Cardiac muscle cell (in vitro differentiated cells and primary cell): Measurements from ENCODE around the gene MGAT4B. TPM values are rescaled to one million over a fixed set of nuclear protein-coding genes. Genes with fewer than 3 reads are reported as not detected.

Experiments
- DNase-seq, 2 donors: peaks; one replicate each; pipeline versions ENCODE4 v3.0.0 to v3.0.0-alpha.2; 2010 to 2017; ENCODE audit warnings: low read depth in 1 of 2, low spot score in 1 of 2
- H3K27ac ChIP-seq: fragments of 200-600 bp; sonication (generic); 2 replicates; pipeline ENCODE4 v1.5.1; 2016
- H3K27me3 ChIP-seq: fragments of 200-600 bp; sonication (generic); 2 replicates; pipeline ENCODE4 v1.6.0; 2016; ENCODE audit warnings: control low read depth
- H3K36me3 ChIP-seq: fragments of 200-600 bp; sonication (generic); 2 replicates; pipeline ENCODE4 v1.5.1; 2016; ENCODE audit warnings: control low read depth
- H3K4me1 ChIP-seq: fragments of 200-600 bp; sonication (generic); 2 replicates; pipeline ENCODE4 v1.8.1; 2017; ENCODE audit warnings: low read depth, mild to moderate bottlenecking, mixed run types
- H3K4me3 ChIP-seq: fragments of 200-600 bp; sonication (generic); 2 replicates; pipeline ENCODE4 v1.5.1; 2016; ENCODE audit warnings: mild to moderate bottlenecking
- H3K9me3 ChIP-seq: fragments of 200-600 bp; sonication (generic); 2 replicates; pipeline ENCODE4 v1.5.1; 2017; ENCODE audit warnings: low read depth, mild to moderate bottlenecking, control low read depth
- polyA plus RNA-seq: library from polyadenylated mRNA; unstranded; fragments of >200 nt; fragmentation: Nextera tagmentation; extraction: Ambion mirVana; gene quantifications from 2 replicates; pipeline ENCODE4 v1.2.1, GENCODE V29; 2016
- total RNA-seq: library from RNA; depleted of rRNA; stranded (reverse); fragments of >200 nt; gene quantifications from 2 replicates; pipeline ENCODE4 v1.2.3, GENCODE V29; 2016
- TF ChIP-seq, protein P1 (sequence below): IDR thresholded peaks from 2 replicates; pipeline ENCODE4 v1.5.1; 2012; ENCODE audit warnings: low read depth, mild to moderate bottlenecking, low read length

MGAT4B gene
- total and polyA plus RNA-seq, 2 experiments from 2014 or later = 184 to 192 TPM

DNA sequence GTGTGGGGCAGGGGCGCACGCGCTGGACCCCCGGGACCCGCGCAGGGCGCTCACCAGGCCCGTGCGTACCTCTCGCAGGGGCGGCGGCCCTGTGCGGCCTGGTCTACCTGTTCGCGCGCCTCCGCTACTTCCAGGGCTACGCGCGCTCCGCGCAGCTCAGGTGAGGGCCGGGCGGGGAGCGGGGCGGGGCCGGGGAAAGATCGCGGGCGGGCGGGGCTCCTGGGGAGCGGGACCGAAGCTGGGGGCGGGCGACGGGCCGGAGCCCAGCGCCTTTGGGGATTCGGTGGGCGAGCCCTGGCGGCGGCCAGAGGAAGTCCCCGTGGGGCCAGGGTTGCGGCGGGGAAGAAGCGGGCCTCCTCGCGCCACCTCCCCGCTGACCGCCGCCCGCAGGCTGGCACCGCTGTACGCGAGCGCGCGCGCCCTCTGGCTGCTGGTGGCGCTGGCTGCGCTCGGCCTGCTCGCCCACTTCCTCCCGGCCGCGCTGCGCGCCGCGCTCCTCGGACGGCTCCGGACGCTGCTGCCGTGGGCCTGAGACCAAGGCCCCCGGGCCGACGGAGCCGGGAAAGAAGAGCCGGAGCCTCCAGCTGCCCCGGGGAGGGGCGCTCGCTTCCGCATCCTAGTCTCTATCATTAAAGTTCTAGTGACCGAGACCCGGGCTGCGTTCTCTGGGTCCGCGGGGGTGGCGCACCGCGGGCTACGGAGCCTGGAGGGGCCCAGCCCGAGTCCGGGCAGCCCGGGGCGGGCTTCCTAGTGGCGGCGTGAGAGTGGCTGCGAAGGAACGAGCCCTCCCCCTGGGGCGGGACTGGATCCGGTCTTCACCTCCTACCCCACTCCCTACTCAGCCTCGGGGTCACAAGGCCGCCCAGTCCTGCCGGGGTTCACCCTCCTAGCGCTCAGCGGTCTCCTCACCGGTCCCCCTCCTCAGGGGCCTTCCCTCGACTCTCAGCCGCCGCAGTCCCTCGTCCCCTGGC is 10.5 kb downstream of the MGAT4B start:
- Histone ChIP-seq H3K4me1 (no peaks in the 10 kb centered on the region), H3K27ac (peak overlapping the region; percentile 56)
- DNase-seq = peak; percentile 88 to 91

GRCh38 chr5:179795049-179795862 is 11.4 kb downstream of the MGAT4B start:
- DNase-seq = peak in 1 of 2 donors; percentile 58
- TF ChIP-seq, protein P1, sequence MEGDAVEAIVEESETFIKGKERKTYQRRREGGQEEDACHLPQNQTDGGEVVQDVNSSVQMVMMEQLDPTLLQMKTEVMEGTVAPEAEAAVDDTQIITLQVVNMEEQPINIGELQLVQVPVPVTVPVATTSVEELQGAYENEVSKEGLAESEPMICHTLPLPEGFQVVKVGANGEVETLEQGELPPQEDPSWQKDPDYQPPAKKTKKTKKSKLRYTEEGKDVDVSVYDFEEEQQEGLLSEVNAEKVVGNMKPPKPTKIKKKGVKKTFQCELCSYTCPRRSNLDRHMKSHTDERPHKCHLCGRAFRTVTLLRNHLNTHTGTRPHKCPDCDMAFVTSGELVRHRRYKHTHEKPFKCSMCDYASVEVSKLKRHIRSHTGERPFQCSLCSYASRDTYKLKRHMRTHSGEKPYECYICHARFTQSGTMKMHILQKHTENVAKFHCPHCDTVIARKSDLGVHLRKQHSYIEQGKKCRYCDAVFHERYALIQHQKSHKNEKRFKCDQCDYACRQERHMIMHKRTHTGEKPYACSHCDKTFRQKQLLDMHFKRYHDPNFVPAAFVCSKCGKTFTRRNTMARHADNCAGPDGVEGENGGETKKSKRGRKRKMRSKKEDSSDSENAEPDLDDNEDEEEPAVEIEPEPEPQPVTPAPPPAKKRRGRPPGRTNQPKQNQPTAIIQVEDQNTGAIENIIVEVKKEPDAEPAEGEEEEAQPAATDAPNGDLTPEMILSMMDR = no peak
- H3K27me3 ChIP-seq = no peaks in the 10 kb centered on the region

More for the DNA sequence above, 10.5 kb downstream of the MGAT4B start:
- Histone ChIP-seq H3K4me3 (peak overlapping the region; percentile 56), H3K36me3 (peaks cover 7% of the 10 kb centered on the region), H3K9me3 (no peaks in the 10 kb centered on the region), H3K27me3 (no peaks in the 10 kb centered on the region)
- TF ChIP-seq, protein P1 = peak; percentile 51

DNA sequence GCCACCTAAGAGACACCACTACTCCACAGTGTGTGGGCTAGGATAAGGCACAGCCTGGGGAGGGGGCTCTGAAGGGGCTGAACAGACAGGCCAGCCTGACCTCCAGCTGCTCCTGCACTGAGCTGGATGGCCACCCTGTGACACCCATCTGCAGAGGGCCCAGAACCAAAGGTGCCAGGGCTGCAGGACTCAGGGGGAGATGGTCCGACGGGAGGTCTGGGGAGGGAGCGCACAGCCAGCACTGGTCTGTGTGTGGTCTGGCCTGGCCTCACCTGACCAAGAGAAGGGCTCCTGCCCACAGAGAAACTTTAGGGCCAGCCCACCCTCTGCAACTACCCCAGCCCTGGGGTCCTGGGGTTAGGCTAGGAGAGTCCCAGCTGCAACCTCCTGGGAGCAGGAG is 12.1 kb downstream of the MGAT4B start:
- no peak overlapping the region for H3K27ac ChIP-seq
- TF ChIP-seq, protein P1 = no peak
- no peak for DNase-seq
- H3K27me3 ChIP-seq = no peaks in the 10 kb centered on the region
- no peaks in the 10 kb centered on the region for H3K9me3 ChIP-seq
- H3K4me1 ChIP-seq = no peaks in the 10 kb centered on the region
- H3K4me3 ChIP-seq = no peak overlapping the region
- H3K36me3 ChIP-seq = peaks cover 7% of the 10 kb centered on the region

More at GRCh38 chr5:179795049-179795862, 11.4 kb downstream of the MGAT4B start:
- H3K9me3 ChIP-seq = no peaks in the 10 kb centered on the region
- peak overlapping the region; percentile 56 for H3K4me3 ChIP-seq
- H3K4me1 ChIP-seq = no peaks in the 10 kb centered on the region
- H3K27ac ChIP-seq = peak overlapping the region; percentile 56
- peaks cover 7% of the 10 kb centered on the region for H3K36me3 ChIP-seq

GRCh38 chr5:179794171-179794570 is 12.5 kb downstream of the MGAT4B start:
- Histone ChIP-seq H3K4me3 (no peak overlapping the region), H3K27ac (no peak overlapping the region), H3K27me3 (no peaks in the 10 kb centered on the region), H3K36me3 (peaks cover 6% of the 10 kb centered on the region), H3K4me1 (no peaks in the 10 kb centered on the region), H3K9me3 (no peaks in the 10 kb centered on the region)
- TF ChIP-seq, protein P1 = no peak
- DNase-seq = no peak

DNA sequence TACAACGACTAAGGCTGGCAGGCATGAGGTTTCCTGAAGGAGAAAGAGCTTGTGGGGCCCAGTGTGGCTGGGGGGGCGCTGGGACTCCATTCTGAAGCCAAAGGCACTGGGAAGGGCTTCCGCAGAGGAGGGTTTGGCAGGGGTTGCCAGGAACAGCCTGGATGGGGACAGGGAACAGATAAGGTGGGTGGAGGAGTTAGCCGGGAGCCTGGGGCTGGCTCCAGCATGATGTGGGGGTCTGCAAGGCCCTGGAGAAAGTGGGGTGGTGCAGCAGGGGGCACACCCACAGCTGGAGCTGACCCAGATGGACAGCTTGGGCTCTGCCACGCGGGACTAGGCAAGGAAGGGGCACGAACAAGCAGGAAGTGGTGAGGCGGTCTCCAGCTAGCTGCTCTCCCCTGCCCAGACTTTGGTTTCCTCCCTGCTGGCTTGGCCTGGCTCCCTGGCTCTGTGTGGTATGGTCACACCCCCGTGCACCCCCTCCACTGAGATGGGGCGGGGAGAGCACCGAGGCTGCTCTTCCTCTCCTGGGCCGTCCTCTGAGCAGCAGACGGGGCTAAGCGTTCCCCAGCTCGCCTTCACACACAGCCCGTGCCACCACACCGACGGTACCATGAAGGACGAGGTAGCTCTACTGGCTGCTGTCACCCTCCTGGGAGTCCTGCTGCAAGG is 13.1 kb downstream of the MGAT4B start, which contains the start of gene LTC4S:
Gene LTC4S (plus strand): TSS at position 519 of the 672 bp plus-strand sequence. CDS start 95 bp downstream, at position 614.
- TF ChIP-seq, protein P1 = no peak
- no peaks in the 10 kb centered on the region for H3K36me3 ChIP-seq
- no peaks in the 10 kb centered on the region for H3K4me1 ChIP-seq
- no peaks in the 10 kb centered on the region for H3K9me3 ChIP-seq
- no peak within 1 kb of the TSS for H3K27ac ChIP-seq
- H3K27me3 ChIP-seq = no peaks in the 10 kb centered on the region
- H3K4me3 ChIP-seq = no peak within 1 kb of the TSS
- peak in 1 of 2 donors; percentile 92 for DNase-seq
